Measurements from ENCODE around the gene UGT1A7.

The UGT1A7 gene

GRCh38 chr2:233764761-233765160, 83.1 kb downstream of the UGT1A7 start:
- no peak for DNase-seq

DNA sequence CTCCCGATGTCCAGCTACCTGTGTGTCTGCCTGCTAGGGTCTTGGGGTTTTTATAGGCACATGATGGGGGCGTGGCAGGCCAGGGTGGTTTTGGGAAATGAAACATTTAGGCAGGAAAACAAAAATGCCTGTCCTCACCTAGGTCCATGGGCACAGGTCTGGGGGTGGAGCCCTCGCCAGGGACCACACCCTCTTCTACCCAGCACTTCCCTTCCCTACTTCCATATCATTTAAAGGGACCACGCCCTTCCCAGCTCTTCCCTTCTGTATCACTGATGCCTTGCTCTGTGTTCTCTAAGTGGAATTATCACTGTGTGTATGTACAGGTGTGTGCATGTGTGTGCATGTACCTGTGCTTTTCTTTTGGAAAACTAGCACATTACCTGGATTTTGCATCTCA, 84.7 kb downstream of the UGT1A7 start:
- no peak for DNase-seq

DNA sequence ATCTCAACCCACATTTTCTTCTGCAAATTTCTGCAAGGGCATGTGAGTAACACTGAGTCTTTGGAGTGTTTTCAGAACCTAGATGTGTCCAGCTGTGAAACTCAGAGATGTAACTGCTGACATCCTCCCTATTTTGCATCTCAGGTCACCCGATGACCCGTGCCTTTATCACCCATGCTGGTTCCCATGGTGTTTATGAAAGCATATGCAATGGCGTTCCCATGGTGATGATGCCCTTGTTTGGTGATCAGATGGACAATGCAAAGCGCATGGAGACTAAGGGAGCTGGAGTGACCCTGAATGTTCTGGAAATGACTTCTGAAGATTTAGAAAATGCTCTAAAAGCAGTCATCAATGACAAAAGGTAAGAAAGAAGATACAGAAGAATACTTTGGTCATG, 86.4 kb downstream of the UGT1A7 start:
- no peak for DNase-seq

- no peak for DNase-seq
These were observed 87.6 kb downstream of the UGT1A7 start for GRCh38 chr2:233769260-233769659.

- no peak for DNase-seq
These were observed 90.5 kb downstream of the UGT1A7 start for GRCh38 chr2:233772153-233772552.

GRCh38 chr2:233772583-233772982, 90.9 kb downstream of the UGT1A7 start:
- no peak for DNase-seq

DNA sequence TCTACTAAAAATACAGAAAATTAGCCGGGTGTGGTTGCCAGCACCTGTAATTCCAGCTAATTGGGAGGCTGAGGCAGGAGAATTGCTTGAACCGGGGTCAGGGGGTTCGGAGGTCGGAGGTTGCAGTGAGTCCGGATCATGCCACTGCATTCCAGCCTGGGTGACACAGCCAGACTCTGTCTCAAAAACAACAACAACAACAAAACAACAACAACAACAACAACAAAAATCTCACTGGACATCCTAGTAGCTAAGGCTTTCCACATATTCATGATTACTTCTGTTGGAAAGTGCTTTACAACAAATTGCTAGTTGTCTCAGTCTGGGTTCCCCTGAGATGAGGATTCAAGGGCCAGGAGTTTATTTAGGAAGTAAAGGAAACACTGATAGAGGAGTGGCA, 92.2 kb downstream of the UGT1A7 start:
- DNase-seq, result no peak

DNA sequence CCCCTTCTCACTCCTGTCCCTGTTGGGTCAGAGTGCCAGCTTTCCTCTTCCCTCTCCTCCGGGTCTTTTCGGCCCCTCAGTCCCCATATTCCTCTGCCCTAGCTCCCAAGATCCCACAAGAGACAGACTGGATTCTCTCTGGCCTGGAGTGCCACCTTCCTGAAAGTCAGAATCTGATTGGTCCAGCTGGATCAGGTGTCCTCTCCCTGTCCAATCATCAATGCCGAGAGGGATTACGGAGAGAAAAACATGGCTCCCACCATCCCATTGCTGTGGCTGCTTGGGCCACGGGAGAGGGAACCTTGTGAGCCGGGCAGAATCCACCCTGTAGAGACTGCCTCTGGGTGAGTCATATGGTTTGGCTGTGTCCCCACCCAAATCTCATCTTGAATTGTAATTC, 93.7 kb downstream of the UGT1A7 start:
- no peak for DNase-seq

DNA sequence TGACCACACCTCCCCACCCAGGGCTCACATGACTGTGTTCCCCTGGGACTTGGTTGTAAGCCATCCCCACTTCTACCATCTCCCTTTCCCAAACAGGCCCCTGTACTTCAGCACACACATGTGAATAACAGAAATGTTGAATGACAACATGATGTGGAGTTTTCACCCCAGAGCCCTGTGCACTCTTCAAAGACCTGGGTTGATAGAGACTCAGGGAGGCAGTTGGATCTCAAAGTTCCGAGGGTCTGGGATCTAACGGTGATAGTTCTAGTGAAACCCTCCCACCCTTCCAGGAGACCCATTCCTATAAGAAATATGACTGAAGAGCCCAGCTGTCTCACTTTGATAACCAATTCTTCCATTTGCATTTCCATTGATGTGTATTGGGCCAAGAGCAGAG, 96.3 kb downstream of the UGT1A7 start, which contains the start of gene MROH2A:
Gene MROH2A (plus strand): TSS at position 301 of the 400 bp plus-strand sequence. CDS start 1,029 bp downstream, outside the sequence.
- no peak for DNase-seq

- DNase-seq, result no peak
These were observed 98.0 kb downstream of the UGT1A7 start for GRCh38 chr2:233779722-233780121.

DNA sequence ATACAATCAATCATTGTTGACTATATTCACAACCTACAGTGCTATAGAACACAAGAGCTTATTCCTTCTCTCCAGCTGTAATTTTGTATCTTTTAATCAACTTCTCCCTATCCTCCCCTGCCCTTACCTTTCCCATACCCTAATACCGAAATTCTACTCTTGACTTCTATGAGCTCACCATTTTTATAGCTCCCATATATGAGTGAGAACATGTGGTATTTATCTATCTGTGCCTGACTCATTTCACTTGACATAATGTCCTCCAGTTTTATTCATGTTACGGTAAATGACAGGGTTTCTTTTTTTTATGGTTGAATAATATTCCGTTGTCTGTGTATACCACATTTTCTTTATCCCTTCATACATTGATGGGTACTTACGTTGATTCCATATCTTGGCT, 99.1 kb downstream of the UGT1A7 start:
- DNase-seq, result no peak

GRCh38 chr2:233789554-233789953, 107.9 kb downstream of the UGT1A7 start:
- DNase-seq, result no peak

GRCh38 chr2:233791151-233791882, 109.6 kb downstream of the UGT1A7 start:
- no peak for DNase-seq

GRCh38 chr2:233791883-233792329, 110.2 kb downstream of the UGT1A7 start:
- no peak for DNase-seq

GRCh38 chr2:233792720-233793119, 111.0 kb downstream of the UGT1A7 start:
- DNase-seq, result no peak

GRCh38 chr2:233793465-233794127, 111.9 kb downstream of the UGT1A7 start:
- no peak for DNase-seq

DNA sequence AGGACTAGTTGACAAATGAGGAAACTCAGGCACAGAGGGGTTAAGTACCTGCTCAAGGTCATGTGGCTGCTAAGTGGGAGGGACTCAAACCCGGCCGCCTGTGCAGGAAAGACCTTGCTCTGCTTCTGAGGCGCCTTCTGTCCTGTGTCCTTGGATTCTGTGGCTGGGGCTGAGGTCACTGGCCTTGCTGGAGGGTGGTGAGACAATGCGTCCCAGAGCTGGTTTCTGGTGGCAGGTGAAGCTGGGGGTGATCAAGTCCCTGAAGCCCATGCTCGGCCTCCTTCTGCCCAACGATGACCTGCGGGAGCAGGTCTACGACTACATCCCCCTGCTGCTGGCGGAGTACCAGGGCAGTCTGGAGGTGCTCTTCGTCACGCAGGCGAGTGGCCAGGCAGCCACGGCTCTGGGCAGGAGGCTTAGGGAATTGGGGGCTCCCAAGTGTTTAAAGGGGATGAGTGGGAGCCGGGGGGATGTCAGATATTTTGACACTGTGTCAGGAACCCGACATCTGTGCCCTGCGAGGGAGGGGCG, 112.5 kb downstream of the UGT1A7 start:
- DNase-seq, result no peak

GRCh38 chr2:233795735-233796171, 114.1 kb downstream of the UGT1A7 start:
- no peak for DNase-seq

DNA sequence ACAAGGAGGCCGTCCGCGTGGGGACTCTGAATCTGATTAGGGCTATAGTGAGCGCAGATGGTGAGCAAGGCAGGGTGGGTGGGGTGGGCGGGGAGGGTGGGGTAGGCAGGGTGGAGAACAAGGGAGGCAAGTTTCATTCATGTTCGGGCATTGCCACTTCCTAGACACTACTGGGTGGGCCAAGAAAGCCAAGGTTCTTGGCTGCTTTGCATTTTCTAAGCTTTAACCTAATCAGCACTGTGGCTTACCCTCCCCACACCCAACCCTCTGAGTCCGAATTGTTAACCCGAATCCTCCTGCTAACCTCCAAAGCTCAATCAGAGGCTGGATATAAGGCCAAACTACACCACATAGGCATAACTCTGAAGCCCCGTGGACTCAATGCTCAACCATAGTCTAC, 114.6 kb downstream of the UGT1A7 start:
- DNase-seq, result no peak

GRCh38 chr2:233798335-233799086, 116.8 kb downstream of the UGT1A7 start:
- no peak for DNase-seq

- no peak for DNase-seq
These were observed 117.5 kb downstream of the UGT1A7 start for GRCh38 chr2:233799087-233799665.

GRCh38 chr2:233799716-233800115, 118.0 kb downstream of the UGT1A7 start:
- DNase-seq, result no peak

DNA sequence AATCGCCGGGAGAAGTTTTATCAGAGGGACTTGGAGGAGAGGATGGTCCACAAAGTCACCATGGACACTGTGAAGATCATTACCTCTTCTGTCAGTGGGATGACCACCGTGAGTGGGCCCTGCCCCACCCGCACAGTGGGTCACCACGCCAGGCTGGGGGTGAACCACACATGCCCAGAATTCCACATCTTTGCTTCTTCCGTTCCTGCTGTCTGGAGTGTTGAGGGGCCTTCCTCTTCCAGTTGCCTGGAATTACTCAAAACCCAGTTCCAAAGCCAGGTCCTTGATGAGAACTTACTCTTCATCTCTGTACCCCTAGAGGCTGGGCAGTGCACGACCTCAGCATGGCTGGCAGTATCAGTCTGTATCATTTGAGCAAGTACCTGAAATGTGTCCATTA, 118.5 kb downstream of the UGT1A7 start:
- DNase-seq, result no peak

All from activated effector memory CD4-positive, alpha-beta T cell treated with Interleukin-2 at 50 U/mL for 16 hours (primary cell).